ENCODE measurements around the gene MGMT.

MGMT gene

DNA sequence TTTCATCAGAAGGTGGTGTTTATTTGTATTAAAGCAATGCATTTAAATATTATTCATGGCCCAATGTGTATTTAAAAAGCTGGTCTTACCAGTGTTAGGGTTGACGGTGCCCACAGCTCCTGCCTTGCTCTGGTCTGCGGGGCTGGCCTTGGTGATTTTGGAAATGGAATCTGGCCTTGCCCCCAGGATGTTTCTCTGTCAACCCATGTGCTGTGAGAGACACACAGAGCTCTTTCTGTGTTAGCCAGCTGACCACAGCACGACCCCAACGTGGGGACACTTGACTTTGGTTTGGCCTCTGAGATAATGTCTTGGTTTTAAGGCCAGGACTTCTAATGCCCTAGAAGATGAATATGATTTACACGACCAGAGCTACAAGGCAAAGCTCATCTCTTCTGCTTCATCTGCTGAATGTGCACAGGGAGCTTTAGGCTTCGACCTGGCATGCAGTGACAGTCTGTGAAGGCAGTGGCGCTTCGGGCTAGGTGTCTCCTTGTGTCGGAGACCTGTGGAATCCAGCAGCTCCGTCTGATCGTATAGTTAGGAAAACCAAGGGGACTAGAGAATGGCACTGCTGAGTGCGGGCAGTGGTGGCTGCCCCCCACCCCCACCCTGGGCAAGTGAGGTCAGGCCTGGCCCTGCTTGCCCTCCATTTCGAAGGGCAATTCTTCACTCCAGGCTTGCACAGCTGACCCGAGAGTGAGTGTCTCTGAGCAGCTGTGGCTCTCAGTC is 250.9 kb downstream of the MGMT start:
- DNase-seq: no peak

DNA sequence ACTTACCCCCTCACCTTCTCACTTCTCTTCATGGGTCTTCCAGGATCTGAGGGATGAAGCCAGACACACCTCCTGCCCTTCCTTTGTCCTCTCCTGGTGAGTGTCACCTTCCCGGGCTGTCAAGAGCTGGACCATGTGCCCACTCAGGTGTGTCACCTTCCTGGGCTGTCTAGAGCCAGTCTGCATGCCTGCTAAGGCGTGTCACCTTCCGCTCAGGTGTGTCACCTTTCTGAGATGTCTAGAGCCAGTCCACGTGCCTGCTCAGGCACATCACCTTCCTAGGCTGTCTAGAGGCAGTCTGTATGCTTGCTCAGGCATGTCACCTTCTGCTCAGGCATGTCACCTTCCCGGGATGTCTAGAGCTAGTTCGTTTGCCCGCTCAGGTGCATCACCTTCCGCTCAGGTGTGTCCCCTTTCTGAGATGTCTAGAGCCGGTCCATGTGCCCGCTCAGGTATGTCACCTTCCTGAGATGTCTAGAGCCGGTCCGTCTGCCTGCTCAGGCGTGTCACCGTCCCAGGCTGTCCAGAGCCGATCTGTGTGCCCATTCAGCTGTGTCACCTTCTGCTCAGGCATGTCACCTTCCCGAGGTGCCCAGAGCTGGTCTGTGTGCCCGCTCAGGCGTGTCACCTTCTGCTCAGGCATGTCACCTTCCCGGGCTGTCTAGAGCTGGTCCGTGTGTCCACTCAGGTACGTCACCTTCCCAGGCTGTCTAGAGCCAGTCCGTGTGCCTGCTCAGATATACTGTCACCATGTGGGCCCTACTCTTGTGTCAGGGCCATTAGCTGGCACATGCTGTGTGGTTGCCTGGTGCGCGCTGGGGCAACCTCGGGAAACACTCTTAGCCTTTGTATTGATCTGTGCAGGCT is 251.7 kb downstream of the MGMT start:
- no peak for DNase-seq

DNA sequence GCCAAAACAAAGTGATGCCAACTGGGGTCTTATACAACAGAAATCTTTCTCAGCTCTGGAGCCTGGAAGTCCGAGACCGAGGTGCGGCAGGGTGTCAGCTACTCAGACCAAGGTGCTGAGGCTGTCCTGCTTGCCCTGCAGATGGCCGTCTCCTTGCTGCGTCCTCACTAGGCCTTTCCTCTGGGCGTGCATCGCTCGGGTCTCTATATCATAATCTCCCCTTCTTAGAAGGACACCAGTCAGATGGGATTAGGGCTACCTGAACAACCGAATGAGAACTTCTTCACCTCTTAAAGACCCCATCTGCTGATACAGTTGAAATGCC is 252.3 kb downstream of the MGMT start:
- DNase-seq: no peak

DNA sequence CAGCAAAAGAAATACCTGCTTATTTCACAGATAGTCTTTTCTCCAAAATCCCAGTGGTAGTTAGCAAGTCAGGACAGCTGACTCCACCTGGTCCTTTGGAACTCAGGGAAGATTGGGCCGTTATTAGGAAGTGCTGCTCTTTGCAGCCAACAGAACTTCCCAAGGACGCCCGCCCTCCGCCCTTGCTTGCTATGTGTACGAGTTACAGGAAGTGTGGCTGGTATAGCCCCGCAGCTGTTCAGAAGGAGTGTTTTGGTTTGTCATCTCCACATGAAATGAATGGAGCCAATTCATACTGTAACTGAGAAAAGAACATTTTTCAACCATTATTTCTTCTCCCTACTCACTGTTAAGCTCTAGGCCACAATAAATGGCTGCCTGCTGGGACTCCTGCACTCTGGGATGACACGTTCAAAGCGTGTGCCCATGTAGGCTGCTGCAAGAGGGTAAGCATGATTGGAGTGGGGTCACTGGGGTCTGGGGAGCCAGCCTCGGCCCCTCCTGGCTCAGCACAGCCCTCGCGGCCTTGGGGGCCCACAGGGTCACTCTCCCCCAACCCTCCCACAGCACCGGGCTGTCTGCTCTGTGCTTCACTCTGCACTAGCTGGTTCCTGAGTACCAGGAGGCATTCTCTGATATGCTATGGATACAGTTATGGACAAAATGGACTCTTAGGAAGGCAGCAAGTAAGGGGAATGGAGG is 253.0 kb downstream of the MGMT start:
- DNase-seq: no peak

DNA sequence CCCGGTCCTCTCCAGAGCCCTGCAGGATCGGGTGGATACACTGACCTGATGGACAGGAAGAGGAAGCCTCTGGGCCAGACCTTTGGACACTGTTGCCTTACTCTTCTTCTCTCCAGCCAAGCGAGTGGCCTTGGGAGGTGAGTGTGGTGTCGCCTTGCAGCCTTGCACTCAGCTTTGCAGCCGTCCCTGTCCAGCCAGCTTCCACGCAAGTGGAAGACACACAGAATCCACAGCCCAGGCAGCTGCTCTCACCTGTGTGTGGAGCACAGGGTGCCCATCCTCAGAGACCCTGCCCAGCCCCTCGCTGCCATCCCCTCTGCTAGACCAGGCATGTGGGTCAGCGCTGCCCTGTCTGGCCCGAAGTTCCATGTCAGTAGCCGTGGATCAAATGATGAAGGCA is 258.0 kb downstream of the MGMT start:
- DNase-seq: no peak

DNA sequence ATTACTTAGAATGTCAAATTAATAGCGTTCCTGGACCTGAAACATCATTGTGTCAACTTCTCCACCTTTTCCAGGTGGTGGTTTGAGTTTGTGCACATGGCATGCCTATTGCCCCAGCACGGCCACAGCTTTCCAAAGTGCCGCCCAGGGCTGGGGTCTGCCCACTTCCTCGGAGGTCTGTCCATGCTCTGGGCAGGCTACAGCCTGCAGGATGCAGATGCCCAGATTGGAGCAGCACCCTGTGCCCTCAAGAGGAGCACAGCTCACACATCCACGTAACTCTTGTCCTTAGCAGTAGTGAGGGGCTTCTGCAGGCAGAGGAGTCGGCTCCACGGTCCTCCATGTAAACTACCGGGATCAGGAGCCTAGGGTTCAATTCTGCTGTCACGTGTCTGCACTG is 258.4 kb downstream of the MGMT start:
- no peak for DNase-seq

DNA sequence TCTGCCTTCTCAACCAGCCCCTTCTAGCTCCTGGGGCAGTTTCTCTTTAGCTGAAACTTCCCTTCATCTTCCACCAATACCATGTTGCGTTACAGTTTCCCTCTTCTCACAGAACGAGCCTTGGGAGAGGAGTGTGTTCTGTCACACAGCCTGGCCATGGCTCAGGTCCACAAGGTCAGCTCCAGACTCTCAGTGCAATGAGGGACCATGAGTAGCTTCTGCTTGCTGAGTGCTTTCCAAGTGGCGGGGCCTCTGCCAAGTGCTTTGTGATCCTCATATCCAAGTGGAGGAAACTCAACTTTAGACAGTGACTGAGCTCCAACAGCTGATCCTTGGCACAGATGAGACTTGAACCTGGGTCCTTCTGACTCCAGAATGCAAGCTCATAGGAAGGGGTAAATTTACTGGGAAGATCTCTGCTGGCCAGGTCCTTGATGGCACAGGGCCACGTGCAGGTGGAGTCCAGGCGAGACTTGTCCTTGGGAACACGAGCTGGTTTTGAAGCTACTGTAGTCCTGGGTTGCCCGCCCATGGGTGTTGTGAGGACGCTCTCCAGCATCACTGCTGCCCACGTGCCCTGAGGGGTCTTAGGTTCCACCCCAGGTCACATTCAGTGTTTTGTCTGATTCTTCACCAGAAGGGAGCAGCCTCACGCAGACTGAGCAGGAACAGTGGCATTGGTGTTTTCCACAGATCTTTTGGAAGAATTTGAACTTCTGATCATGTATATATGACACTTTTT is 259.0 kb downstream of the MGMT start:
- DNase-seq: no peak

DNA sequence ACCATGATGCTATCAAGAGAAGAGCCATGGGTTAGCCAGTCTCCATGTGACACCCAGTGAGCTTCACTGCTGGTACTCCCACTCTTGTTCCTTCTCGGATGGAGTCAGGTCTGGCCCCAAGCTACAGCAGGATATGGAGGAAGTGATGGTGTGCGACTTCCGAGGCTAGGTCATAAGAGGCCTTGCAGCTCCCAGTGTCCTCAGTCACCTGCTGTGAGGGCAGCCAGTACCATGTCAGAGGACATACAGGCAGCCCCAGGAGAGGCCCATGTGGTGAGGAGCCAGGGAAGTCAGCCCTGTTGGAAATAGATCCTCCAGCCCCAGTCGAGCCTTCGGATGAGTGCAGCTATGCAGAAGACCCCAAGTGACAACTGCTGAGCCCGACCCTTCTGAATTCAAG is 260.0 kb downstream of the MGMT start:
- DNase-seq: no peak

DNA sequence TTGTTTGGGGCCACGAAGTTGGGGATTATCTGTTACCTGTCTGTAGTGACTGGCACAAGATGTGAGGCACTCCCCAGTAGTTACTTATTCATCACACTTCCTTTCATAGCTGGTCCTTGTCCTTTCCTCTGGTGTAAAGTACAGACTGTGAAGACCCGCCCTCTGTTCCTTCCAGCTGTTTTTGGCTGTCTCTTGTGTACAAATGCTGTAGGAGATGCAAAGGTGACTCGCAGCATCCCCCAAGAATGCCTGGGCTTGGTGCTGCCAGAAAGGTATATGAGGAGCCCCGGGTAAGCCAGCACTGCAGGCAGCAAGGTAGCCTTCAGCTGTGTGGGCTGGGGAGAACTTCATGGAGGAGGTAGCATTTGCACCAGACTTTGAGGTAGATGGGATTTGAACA is 260.5 kb downstream of the MGMT start:
- DNase-seq: no peak

DNA sequence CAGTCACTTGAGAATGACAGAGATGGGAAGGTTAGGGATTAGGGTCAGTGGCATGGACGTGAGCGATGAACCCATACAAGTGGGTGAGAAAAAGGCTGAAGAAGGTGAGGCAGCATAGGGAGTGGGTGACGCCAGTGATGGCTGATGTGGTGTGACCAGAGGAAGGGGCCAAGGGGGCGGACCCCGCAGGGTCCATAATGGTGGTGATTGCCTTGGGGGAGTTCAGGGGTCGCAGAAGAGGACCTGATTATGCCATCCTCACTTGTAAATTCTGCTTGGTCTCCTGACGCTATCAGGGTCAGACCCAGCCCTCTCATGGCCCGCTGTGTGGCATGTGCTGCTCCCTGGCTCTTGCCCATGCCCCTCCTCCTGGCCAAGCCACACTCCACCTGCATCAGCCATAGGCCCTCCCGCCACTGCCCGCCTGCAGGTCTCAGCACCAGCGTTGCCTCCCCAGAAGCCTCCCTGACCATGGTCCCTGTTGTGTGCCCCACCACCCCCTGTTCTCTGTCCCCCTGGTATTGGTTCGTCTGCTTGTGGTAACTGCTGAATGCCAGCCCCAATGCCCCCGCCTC is 261.3 kb downstream of the MGMT start:
- no peak for DNase-seq

DNA sequence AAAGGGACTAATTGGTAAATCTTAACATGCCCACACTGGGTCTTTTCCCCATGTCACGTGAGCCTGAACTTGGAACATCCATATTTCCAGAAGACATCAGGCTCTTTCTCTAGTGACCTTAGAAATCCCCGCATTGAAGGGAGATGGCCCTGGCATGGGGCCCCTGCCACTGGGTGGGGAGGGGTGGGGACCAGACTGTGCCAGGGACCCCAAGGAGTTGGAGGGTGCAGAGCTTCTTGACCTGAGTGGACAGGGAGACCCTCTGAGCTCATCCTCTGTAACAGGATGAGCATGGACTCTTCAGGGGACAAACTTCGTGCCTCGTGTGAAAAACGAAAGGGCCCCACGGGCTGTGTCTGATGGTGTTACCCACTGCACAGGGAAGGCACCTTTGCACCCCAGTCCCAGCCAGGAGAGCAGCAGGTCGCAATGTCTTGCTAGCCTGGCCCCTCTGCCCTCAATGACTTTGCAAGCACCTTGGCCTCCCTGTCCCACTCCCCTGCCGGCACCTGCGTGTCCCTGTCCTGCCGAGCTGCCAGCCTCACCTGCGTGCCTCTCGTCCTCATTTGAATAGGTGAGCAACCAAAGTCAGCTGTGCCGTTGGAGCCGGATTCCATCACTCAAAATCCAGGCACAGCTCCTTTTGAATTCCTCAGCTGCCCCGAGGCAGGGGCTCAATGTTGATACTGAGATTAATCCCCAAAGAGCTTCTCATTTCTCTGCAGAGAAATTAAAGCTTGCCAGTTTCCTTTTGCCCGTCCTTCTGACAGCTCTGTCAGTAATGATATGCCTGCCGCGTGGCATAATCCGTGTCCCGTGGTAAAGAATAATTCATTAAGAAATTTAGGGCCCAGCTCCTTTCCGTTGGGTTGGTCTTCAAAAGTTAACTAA is 262.1 kb downstream of the MGMT start:
- DNase-seq: no peak

DNA sequence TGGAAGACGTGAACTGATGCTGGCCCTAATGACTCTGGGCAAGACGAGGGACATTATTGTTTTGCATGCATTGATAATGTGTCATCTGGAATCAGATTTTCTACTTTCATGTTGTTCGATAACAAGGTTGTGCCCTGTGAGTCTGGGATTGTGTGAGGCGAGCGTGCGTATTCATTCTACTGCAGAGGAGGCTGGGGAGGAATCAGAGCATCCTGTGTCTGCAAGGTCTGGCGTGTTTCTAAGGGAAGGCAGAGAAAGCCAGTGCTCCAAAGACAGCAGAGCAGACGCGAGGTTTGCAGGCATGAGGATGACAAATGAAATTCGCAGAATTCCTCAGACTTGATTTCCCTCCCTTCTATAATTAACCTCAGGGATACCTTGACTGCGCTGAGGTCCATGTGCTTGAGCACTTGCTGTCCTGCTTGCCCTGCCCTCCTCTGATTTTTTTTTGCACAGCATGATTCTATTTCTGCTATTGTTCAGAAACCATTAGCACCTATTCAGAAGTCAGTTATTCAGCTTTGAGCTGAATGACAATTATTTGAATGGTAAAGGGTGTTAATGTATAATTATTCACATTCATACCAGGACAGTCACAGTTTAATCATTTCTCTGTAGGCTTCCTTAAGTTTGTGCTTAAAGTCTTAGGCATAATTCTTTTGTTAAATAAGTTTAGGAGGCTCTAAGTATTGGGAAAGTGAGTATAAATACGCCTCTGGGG is 263.4 kb downstream of the MGMT start:
- no peak for DNase-seq

DNA sequence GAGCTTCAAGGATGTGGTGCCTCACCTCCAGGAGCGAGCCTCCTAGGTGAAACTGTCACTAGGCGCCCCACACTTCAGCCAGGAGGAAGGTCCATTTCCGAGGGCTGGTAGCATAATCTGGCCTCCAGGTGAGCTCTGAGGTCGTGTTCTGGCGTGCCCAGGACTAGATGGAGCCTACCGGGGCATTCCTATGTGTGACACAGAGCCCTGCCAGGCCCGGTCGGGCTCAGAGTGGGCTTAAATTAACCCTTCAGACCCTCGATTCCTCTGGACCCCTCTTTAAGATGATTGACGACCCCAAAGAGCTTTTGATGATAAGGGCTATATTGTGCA is 263.9 kb downstream of the MGMT start:
- DNase-seq: no peak

DNA sequence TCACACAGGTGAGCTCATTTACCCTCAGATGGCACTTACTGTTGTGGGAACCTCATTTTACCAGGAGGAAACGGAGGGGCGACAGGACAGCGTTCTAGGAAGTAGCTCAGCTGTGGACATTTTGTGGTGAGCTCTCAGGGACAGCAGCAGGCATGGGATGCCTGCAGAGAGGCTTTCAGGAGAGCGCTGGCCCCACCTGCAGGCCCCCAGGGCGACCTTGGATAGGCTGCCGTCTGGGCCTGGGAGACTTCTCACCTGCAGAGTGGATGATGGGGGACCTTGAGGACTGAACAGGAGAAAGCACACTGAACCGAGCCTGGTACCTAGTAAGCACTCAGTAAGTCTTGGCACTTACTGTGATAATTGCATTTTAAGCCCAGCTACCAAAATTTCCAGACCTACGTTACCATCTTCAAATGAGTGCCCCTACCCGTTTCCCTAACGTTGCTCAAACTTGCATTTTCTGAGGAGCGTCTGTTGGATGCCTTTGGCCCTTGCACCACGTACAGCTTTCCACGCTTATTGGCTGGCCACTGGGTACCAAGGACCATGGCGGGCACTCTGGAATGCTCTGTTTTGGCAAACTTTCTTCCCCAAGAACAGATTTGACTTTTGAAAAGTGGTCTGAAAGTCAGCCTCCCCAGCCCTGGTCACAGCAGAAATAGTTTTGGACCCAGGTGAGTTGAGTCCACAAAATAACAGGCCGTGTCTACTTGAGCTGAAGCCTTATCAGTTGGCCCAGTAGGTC is 273.7 kb downstream of the MGMT start:
- no peak for DNase-seq

DNA sequence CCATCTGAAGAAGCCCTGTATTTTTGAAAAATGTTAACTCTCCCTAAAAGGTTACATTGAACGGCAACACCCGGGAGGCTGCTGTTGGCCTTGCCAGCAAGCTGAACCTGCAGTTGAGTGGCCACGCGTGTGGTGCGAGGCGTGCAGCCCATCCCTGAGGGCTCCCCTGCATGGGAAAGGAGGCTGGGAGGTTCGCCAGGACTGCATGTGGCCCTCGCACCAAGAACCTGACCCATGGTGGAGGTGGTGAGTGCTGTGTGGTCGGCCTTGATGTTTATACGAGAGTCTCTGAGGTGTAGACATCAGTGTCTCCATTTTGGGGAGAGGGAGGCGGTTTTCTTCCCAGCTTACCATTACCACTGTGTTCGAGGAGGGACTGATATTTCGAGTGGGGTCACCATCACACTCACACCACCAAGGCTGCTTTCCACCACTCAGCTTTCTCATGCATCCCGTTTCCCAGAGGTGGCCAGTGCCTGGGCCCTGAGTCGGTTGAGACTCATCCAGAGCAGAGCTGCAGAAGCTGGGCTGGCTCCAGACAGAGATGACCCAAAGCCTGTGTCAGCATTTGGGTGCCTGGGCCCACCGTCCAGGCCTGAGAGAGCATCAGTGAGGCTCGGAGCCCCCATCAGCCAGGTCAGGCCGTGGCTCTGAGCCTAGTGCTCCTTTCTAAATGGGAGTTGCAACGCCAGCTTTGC is 274.4 kb downstream of the MGMT start:
- DNase-seq: no peak

DNA sequence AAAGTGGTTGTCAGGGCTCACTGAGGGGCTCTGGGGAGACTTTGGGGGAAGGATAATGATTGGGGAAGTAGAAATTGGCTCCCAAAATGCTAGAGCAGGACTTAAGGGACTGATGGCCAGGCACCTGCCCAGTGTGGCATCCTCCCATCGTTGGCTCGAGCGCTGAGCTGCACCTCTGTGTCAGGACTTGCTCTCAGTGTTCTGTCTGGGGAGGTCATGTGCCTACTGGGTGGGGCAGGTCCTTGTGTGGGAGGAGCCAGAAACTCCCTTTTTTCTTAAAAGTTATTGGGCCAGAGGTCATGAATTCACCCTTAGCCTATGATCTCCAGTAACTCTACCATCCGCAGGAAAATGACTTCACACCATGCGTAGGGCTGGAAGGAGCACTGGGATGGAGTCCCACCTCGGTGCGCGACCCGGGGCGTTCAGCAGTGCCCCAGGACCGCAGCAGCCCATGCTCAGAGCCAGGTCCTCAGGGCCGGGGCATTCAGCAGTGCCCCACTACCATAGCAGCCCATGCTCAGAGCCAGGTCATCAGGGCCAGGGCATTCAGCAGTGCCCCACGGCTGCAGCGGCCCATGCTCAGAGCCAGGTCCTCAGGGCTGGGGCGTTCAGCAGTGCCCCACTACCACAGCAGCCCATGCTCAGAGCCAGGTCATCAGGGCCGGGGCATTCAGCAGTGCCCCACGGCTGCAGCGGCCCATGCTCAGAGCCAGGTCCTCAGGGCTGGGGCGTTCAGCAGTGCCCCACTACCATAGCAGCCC is 275.1 kb downstream of the MGMT start:
- no peak for DNase-seq

DNA sequence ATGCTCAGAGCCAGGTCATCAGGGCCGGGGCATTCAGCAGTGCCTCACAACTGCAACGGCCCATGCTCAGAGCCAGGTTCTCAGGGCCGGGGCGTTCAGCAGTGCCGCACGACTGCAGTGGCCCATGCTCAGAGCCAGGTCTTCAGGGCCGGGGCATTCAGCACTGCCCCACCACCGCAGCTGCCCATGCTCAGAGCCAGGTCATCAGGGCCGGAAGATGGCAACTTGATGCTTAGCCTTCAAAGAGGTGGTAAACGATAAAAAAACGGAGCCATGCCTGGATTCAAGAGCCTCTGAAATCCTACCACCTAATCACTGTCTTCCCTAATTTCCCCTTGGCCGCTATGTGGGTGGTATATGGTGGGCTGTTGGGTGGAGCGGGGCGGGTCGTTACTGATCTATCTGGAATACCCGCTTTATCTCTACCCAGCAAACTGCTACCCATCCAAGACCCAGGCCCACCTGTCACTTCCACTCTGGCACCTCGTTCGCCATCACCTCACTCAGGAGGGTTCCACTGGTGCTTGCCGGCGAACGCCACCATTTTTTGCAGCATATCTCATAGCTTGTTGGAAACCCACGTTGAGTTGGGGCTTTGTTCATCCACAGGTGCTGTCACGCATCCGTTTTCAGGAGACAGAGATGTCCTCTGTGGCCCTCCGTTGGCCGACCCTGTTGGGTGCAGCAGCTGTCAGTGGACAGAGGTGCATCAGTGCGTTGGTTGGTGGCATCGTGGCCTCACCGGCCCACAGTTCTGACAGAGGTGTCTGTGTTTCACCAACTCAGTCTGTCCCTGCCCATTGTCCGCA is 275.9 kb downstream of the MGMT start:
- no peak for DNase-seq

DNA sequence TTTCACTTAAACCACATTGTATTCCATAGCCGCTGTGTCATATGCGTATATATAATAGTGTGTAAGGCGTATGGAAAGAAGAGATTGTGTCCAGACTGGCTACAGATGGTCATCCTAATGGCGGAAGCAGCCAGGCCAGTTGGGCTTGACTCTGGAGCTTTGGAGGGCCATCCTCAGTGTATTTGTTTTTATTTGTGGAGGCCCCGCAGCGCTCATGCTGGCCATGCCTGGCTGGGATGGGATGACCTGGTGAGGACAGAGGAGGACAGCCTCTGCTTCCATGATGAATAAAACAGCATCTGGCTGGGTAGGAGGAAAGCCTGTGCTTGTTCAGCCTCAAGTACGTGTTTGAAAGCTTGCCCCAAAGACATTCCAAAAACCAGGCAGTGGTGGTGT is 276.7 kb downstream of the MGMT start:
- DNase-seq: no peak

Measured in activated gamma-delta T cell treated with Interleukin-2 at 50 U/mL for 16 hours (primary cell).